SK-N-SH treated with all-trans-retinoic acid at 6 μM for 48 hours (cell line): ENCODE results near the gene ICAM3.

Experiments used
- BACH2 ChIP-seq: fragments of 250-450 bp; sonication (Bioruptor Pico); IDR thresholded peaks from 2 replicates; pipeline ENCODE4 v1.9.0; 2021; ENCODE audit warnings: mild to moderate bottlenecking, borderline replicate concordance
- CREB5 ChIP-seq: fragments of 250-450 bp; sonication (Bioruptor Pico); IDR thresholded peaks from 2 replicates; pipeline ENCODE4 v1.5.1; 2020; ENCODE audit warnings: low read depth, mild to moderate bottlenecking, moderate library complexity
- CSDC2 ChIP-seq: fragments of 250-450 bp; sonication (Bioruptor Pico); IDR thresholded peaks from 2 replicates; pipeline ENCODE4 v1.5.0; 2020; ENCODE audit warnings: mild to moderate bottlenecking, moderate library complexity
- CSRNP3 ChIP-seq: fragments of 250-450 bp; sonication (Bioruptor Pico); IDR thresholded peaks from 2 replicates; pipeline ENCODE4 v1.5.1; 2021; ENCODE audit warnings: mild to moderate bottlenecking, moderate library complexity
- GLIS3 ChIP-seq: fragments of 250-450 bp; sonication (Bioruptor Pico); IDR thresholded peaks from 2 replicates; pipeline ENCODE4 v1.5.0; 2020; ENCODE audit warnings: mild to moderate bottlenecking, moderate library complexity
- PATZ1 ChIP-seq: fragments of 250-450 bp; sonication (Bioruptor Pico); IDR thresholded peaks from 2 replicates; pipeline ENCODE4 v1.8.0; 2020; ENCODE audit warnings: mild to moderate bottlenecking, moderate library complexity, borderline replicate concordance
- RARB ChIP-seq: fragments of 250-450 bp; sonication (Bioruptor Pico); IDR thresholded peaks from 2 replicates; pipeline ENCODE4 v1.8.0; 2021; ENCODE audit warnings: mild to moderate bottlenecking, moderate library complexity
- SNAI2 ChIP-seq: fragments of 250-450 bp; sonication (Bioruptor Pico); IDR thresholded peaks from 2 replicates; pipeline ENCODE4 v1.5.0; 2020; ENCODE audit warnings: mild to moderate bottlenecking, moderate library complexity
- ZFP30 ChIP-seq: fragments of 450-650 bp; formaldehyde crosslinking; IDR thresholded peaks from 2 replicates; pipeline ENCODE4 v1.5.0; 2022; ENCODE audit warnings: mild to moderate bottlenecking, moderate library complexity

GRCh38 chr19:10384580-10384979 is 45.2 kb upstream of the ICAM3 start:
- TF ChIP-seq CREB5 (CRISPR knock-in tag), result no peak
- TF ChIP-seq BACH2 (CRISPR knock-in tag), result no peak
- no peak for TF ChIP-seq GLIS3 (CRISPR knock-in tag)
- TF ChIP-seq PATZ1 (CRISPR knock-in tag), result no peak
- no peak for TF ChIP-seq CSRNP3 (CRISPR knock-in tag)
- no peak for TF ChIP-seq SNAI2 (CRISPR knock-in tag)
- TF ChIP-seq ZFP30 (CRISPR knock-in tag), result no peak
- TF ChIP-seq CSDC2, result no peak
- TF ChIP-seq RARB (CRISPR knock-in tag), result no peak
